H9 (cell line): ENCODE data around the gene ATP5IF1. TPM values are rescaled to one million over a fixed set of nuclear protein-coding genes. Genes with fewer than 3 reads are reported as not detected.

ENCODE experiments used
- DNase-seq: peaks from one replicate; pipeline ENCODE4 v3.0.0-alpha.2; 2017
- H2AFZ ChIP-seq: one replicate; pipeline ENCODE4 v1.6.1; 2013; ENCODE audit warnings: mild to moderate bottlenecking, low read length, control low read depth, moderate library complexity
- H2AK5ac ChIP-seq: 2 replicates; pipeline ENCODE4 v1.6.1; 2013; ENCODE audit warnings: low read length, control low read depth, mixed read lengths; ENCODE audit not compliant: insufficient read length
- H2BK120ac ChIP-seq: one replicate; pipeline ENCODE4 v1.6.1; 2013; ENCODE audit warnings: low read depth, mild to moderate bottlenecking, low read length, control low read depth, inconsistent platforms; ENCODE audit not compliant: poor library complexity, severe bottlenecking
- H2BK12ac ChIP-seq: 2 replicates; pipeline ENCODE4 v1.6.1; 2013; ENCODE audit warnings: low read length, control low read depth, mixed read lengths, low read depth; ENCODE audit not compliant: insufficient read length
- H2BK15ac ChIP-seq: 2 replicates; pipeline ENCODE4 v1.6.1; 2013; ENCODE audit warnings: low read depth, low read length, control low read depth
- H2BK20ac ChIP-seq: one replicate; pipeline ENCODE4 v1.6.1; 2013; ENCODE audit warnings: low read depth, mild to moderate bottlenecking, low read length, control low read depth, inconsistent platforms; ENCODE audit not compliant: poor library complexity, severe bottlenecking
- H2BK5ac ChIP-seq: 2 replicates; pipeline ENCODE4 v1.6.1; 2013; ENCODE audit warnings: low read length, control low read depth, mixed read lengths; ENCODE audit not compliant: insufficient read length
- H3K14ac ChIP-seq: 2 replicates; pipeline ENCODE4 v1.6.1; 2013; ENCODE audit warnings: low read length, control low read depth; ENCODE audit not compliant: insufficient read depth
- H3K18ac ChIP-seq: 2 replicates; pipeline ENCODE4 v1.6.1; 2013; ENCODE audit warnings: low read depth, mild to moderate bottlenecking, mixed read lengths, low read length, control low read depth; ENCODE audit not compliant: insufficient read length
- H3K23ac ChIP-seq: 2 replicates; pipeline ENCODE4 v1.6.1; 2013; ENCODE audit warnings: low read length, control low read depth, mixed read lengths, low read depth; ENCODE audit not compliant: insufficient read length
- H3K23me2 ChIP-seq: 2 replicates; pipeline ENCODE4 v1.6.1; 2013; ENCODE audit warnings: low read depth, mild to moderate bottlenecking, mixed read lengths, low read length, control low read depth; ENCODE audit not compliant: insufficient read length, poor library complexity, severe bottlenecking
- H3K27ac ChIP-seq: 2 replicates; pipeline ENCODE4 v1.5.1; 2013; ENCODE audit warnings: low read length, control low read depth, mixed read lengths, low read depth; ENCODE audit not compliant: insufficient read length
- H3K27me3 ChIP-seq: 2 replicates; pipeline ENCODE4 v1.6.1; 2013; ENCODE audit warnings: low read length, control low read depth, inconsistent platforms; ENCODE audit not compliant: insufficient read depth
- H3K4ac ChIP-seq: 2 replicates; pipeline ENCODE4 v1.6.1; 2013; ENCODE audit warnings: low read depth, mild to moderate bottlenecking, control low read depth, inconsistent platforms, low read length, moderate library complexity
- H3K4me1 ChIP-seq: 2 replicates; pipeline ENCODE4 v1.6.1; 2013; ENCODE audit warnings: low read length, control low read depth, inconsistent platforms; ENCODE audit not compliant: insufficient read depth
- H3K4me2 ChIP-seq: 2 replicates; pipeline ENCODE4 v1.6.1; 2013; ENCODE audit warnings: low read length, control low read depth, mixed read lengths; ENCODE audit not compliant: insufficient read length, insufficient read depth
- H3K56ac ChIP-seq: 2 replicates; pipeline ENCODE4 v1.6.1; 2013; ENCODE audit warnings: low read depth, mild to moderate bottlenecking, mixed read lengths, low read length, control low read depth; ENCODE audit not compliant: insufficient read length
- H3K79me1 ChIP-seq: 2 replicates; pipeline ENCODE4 v1.6.1; 2013; ENCODE audit warnings: low read depth, mild to moderate bottlenecking, moderate library complexity, low read length, control low read depth, inconsistent platforms; ENCODE audit not compliant: insufficient read depth, poor library complexity, severe bottlenecking
- H3K79me2 ChIP-seq: 2 replicates; pipeline ENCODE4 v1.6.1; 2013; ENCODE audit warnings: low read length, control low read depth, inconsistent platforms; ENCODE audit not compliant: insufficient read depth
- H3K9ac ChIP-seq: 2 replicates; pipeline ENCODE4 v1.6.1; 2013; ENCODE audit warnings: low read length, control low read depth, mixed read lengths; ENCODE audit not compliant: insufficient read length; ENCODE audit errors: extremely low read depth
- H3K9me3 ChIP-seq: one replicate; pipeline ENCODE4 v1.6.1; 2013; ENCODE audit warnings: low read depth, low read length, inconsistent platforms; ENCODE audit not compliant: control insufficient read depth
- H3T11ph ChIP-seq: one replicate; pipeline ENCODE4 v1.6.1; 2013; ENCODE audit warnings: mild to moderate bottlenecking, low read length, control low read depth, inconsistent platforms
- H4K20me1 ChIP-seq: one replicate; pipeline ENCODE4 v1.6.1; 2013; ENCODE audit not compliant: control insufficient read depth, insufficient read length, insufficient read depth
- H4K5ac ChIP-seq: 2 replicates; pipeline ENCODE4 v1.6.1; 2013; ENCODE audit warnings: low read depth, mild to moderate bottlenecking, mixed read lengths, low read length, control low read depth; ENCODE audit not compliant: insufficient read length
- H4K8ac ChIP-seq: replicated peaks from 2 replicates; pipeline ENCODE4 v1.6.1; 2013; ENCODE audit warnings: low read length, control low read depth, mixed read lengths, low read depth; ENCODE audit not compliant: insufficient read length
- H4K91ac ChIP-seq: 2 replicates; pipeline ENCODE4 v1.6.1; 2013; ENCODE audit warnings: low read depth, mild to moderate bottlenecking, moderate library complexity, mixed read lengths, low read length, control low read depth; ENCODE audit not compliant: insufficient read length
- H3K27ac Mint-ChIP-seq, 3 experiments: 2 replicates in 2 of 3; 3 replicates in 1 of 3; pipeline ENCODE4 v1.8.0; 2020 to 2021; ENCODE audit warnings: mixed read lengths in 3 of 3, mild to moderate bottlenecking in 1 of 3, moderate library complexity in 1 of 3
- H3K27me3 Mint-ChIP-seq: 2 replicates; pipeline ENCODE4 v1.8.0; 2021; ENCODE audit warnings: low read depth, mild to moderate bottlenecking, moderate library complexity, mixed read lengths
- H3K36me3 Mint-ChIP-seq, 3 experiments: 2 replicates in 2 of 3; 3 replicates in 1 of 3; pipeline ENCODE4 v1.8.0; 2020 to 2021; ENCODE audit warnings: low read depth in 3 of 3, mixed read lengths in 3 of 3; ENCODE audit not compliant: insufficient read depth in 1 of 3
- H3K4me1 Mint-ChIP-seq, 2 experiments: 2 replicates each; pipeline ENCODE4 v1.8.0; 2020; ENCODE audit warnings: mixed read lengths in 2 of 2
- H3K4me3 Mint-ChIP-seq, 2 experiments: 2 replicates in 1 of 2; 3 replicates in 1 of 2; pipeline ENCODE4 v1.8.0; 2020 to 2021; ENCODE audit warnings: mild to moderate bottlenecking in 2 of 2, mixed read lengths in 2 of 2, moderate library complexity in 1 of 2
- H3K9me3 Mint-ChIP-seq, 2 experiments: 2 replicates in 1 of 2; 3 replicates in 1 of 2; pipeline ENCODE4 v1.8.0; 2020; ENCODE audit warnings: mild to moderate bottlenecking in 2 of 2, mixed read lengths in 2 of 2, moderate library complexity in 1 of 2
- CTCF ChIP-seq: fragments of 200-600 bp; sonication (generic); conservative IDR thresholded peaks from 3 replicates; pipeline ENCODE4 v1.8.0; 2021; ENCODE audit warnings: antibody characterized with exemption, mild to moderate bottlenecking
- WGBS: extraction: QIAGEN DNeasy Blood & Tissue Kit; methylation state at CpG from one replicate; pipeline ENCODE4 v1.1.7; 2013; ENCODE audit warnings: missing lambda C conversion rate, low lambda C conversion rate, mixed read lengths; ENCODE audit not compliant: insufficient read length; ENCODE audit errors: extremely low coverage; 5-methylcytosine and 5-hydroxymethylcytosine counted together
- total RNA-seq: library from RNA; stranded (reverse); gene quantifications from 2 replicates; pipeline ENCODE4 v1.2.1, GENCODE V29; 2021

ATP5IF1 gene
- total RNA-seq, 1 experiment from 2014 or later, result 257 TPM

DNA sequence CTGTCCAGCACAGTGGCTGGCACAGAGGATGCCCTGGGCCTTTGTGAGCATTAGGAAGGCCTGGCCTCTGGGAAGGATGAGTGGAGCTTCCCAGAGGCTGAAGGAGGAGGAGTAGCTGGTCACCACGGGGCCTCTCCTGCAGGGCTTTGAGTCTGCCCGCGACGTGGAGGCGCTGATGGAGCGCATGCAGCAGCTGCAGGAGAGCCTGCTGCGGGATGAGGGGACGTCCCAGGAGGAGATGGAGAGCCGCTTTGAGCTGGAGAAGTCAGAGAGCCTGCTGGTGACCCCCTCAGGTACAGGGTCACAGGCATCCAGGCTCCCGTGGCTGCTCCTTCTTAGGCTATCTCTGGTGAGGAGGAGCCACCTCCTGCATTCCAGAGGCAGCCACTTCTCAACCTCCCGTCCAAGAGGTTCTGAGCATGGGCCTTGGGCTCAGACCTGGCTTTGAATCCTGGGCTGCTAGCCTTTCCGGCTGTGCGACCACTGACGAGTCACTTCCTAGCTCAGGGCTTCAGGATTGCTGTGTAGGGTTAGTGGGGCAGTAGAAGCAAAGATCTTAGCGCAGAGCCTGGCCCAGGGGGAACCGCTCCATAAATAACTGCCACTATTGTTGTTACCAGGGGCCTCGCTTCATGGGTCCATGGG, 37.4 kb downstream of the ATP5IF1 start:
- no peak for DNase-seq
- Histone ChIP-seq H4K20me1 (no peaks in the 10 kb centered on the region), H3K56ac (no peak overlapping the region), H2BK5ac (no peak overlapping the region), H3K27me3 (no peaks in the 10 kb centered on the region), H2AK5ac (no peak overlapping the region), H3K9me3 (no peaks in the 10 kb centered on the region), H3K27ac (no peak overlapping the region), H2BK15ac (no peak overlapping the region), H3K79me1 (no peaks in the 10 kb centered on the region), H4K8ac (no peak overlapping the region), H2BK20ac (no peak overlapping the region), H2AFZ (no peak overlapping the region), H3K4ac (no peak overlapping the region), H4K5ac (no peak overlapping the region), H2BK12ac (no peak overlapping the region), H3K23me2 (no peaks in the 10 kb centered on the region), H3K4me1 (no peaks in the 10 kb centered on the region), H3K23ac (no peak overlapping the region), H3T11ph (no peak overlapping the region), H3K9ac (no peak overlapping the region), H3K4me2 (no peak overlapping the region), H3K79me2 (no peaks in the 10 kb centered on the region), H2BK120ac (no peak overlapping the region), H3K14ac (no peak overlapping the region), H4K91ac (no peak overlapping the region), H3K18ac (no peak overlapping the region)
- Mint-ChIP-seq H3K9me3 (no peaks in the 10 kb centered on the region), H3K36me3 (peaks cover 29 to 65% (median 63%) of the 10 kb centered on the region in 3 experiments; a peak in 6 of 7 replicates), H3K27me3 (no peaks in the 10 kb centered on the region), H3K4me1 (peaks cover 0 to 2% of the 10 kb centered on the region in 2 experiments; a peak in 1 of 4 replicates), H3K4me3 (no peak overlapping the region), H3K27ac (peak overlapping the region in 1 of 3 experiments; percentile 62; a peak in 2 of 7 replicates)
- TF ChIP-seq CTCF, result no peak
- no CpG with 5 or more reads among the region's 17 CpGs for WGBS
